ENCODE measurements around the gene DHRS9.
"Not testable (repeated sequence)": the region's sequence is repeated elsewhere in the genome, so short reads cannot be mapped to it uniquely, and the experiment has no call there.

Gene DHRS9

DNA sequence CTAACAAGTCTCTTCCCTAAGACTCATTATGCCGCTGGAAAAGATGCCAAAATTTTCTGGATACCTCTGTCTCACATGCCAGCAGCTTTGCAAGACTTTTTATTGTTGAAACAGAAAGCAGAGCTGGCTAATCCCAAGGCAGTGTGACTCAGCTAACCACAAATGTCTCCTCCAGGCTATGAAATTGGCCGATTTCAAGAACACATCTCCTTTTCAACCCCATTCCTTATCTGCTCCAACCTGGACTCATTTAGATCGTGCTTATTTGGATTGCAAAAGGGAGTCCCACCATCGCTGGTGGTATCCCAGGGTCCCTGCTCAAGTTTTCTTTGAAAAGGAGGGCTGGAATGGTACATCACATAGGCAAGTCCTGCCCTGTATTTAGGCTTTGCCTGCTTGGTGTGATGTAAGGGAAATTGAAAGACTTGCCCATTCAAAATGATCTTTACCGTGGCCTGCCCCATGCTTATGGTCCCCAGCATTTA is 26.3 kb downstream of the DHRS9 start:
- DNase-seq = no peak

- DNase-seq = no peak
Measured at GRCh38 chr2:169104848-169105247, 35.5 kb downstream of the DHRS9 start.

GRCh38 chr2:169105476-169105875 is 36.1 kb downstream of the DHRS9 start:
- DNase-seq = no peak

DNA sequence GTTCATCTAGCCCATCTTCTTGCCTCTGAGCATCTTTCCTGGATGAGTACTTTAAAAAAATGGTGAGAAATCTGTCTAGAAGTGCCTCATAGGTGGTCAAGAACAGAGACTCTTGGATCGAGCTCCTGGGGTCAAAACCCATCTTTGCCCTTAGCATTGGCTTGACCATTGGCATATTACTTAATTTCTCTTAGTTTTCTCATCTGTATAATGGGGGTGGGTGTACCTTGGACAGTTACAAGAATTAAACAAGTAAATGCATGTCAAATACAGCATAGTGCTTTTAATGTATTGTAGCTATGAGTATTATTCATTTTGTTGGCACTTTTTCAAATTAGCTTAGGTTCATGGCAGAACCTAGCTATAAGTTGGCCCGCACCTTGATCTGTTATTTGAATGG is 36.8 kb downstream of the DHRS9 start:
- no peak for DNase-seq

GRCh38 chr2:169106563-169107545 is 37.5 kb downstream of the DHRS9 start:
- DNase-seq = no peak

DNA sequence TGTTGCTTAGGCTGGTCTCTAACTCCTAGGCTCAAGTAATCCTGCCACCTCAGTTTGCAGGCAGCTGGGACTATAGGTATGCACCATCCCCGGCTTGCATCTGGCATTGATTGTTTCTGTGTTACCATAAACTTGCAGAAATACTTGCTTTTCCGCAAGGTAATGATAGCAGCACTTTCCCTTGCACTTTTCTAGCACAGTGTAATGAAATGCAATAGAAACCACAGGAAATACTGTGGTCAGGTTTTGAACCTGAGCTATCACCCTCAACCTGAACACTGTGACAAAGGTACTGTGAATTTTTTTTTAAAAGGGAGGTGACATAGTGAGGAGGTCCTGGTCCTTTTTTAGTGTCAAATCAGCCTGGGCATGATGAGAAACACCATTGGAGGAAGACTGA is 38.3 kb downstream of the DHRS9 start:
- no peak for DNase-seq

GRCh38 chr2:169108099-169108884 is 38.9 kb downstream of the DHRS9 start:
- DNase-seq = no peak

DNA sequence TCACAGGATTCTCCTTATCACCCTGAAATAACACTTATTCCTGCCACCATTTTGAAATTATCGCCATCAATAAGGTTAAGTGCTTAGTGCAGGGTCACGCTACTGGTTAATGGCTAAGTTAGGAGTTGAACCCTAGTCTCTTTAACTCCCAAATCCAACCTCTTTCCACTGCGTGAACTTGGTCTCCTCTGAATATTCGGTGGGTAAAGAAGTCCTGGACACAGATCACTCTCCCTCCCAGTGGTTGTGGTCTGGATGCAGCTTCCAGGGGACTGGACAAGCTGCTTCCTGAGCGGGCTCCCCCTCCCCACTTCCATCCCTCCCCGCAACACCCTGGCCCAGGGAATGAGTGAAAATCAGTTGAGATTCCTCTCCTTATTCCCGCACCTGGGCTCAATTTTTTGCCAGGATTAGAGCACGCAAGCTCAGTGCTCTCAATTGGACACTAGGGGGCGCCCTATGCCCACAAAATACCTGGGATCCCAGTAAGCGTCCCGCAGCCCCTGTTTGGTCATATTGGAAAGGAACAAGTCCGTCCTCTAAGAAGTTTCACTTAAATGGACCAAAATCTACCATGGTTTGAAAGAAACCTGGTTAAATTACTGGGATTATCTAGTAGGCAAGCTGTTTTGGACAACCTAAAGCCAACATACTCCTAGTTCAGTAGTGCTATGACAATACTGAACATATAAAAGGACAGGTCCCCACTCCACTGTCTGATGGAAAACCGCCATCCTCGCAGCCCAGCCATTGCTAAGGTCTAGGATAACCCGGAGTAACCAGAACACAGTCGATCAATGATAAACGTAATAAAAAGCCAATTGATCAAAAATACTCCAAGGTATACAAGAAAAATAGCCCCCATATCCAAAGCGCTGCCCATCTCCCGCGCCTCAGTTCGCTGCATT is 40.4 kb downstream of the DHRS9 start:
- peak; percentile 61 to 65 for DNase-seq

DNA sequence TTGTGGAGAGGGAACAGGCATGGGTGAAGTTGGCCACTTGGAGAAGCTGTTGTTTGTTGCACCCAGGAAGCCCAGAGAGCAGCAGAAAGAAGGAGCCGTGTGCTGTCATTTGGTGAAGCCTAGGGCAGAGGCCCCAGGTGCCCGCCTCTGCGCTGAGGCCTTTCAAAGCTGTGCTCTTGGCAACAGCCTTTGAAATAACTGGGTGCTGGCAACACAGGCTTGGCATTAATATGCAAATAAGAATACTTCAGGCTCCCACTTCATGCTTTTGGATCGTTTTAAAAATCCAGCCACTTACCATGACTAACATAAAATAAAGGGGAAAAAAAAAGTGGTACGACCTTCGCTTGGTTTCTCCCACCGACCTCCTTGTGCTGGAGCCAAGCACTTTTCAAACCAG is 41.1 kb downstream of the DHRS9 start:
- DNase-seq = no peak

GRCh38 chr2:169110916-169111315 is 41.6 kb downstream of the DHRS9 start:
- no peak for DNase-seq

DNA sequence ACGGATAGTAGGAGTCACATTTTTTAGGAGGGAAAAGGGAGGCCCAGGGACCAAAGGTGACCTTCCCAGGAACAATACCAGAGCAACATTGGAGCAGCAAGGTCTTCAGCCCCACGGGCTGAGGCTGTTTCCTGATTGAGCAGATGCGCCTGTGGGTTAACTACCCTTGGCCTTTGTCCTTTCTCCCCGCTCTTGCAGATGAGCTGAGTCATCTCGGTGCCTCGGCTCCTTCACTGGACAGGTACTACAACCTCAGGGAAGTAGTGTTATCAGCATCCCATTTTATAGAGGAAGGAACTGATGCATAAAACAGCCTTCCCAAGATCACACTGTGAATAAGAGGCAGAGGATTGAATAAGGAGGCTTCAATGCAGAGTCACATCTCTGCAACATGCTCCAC is 43.5 kb downstream of the DHRS9 start:
- DNase-seq = no peak

GRCh38 chr2:169114056-169114455 is 44.7 kb downstream of the DHRS9 start:
- DNase-seq = no peak

DNA sequence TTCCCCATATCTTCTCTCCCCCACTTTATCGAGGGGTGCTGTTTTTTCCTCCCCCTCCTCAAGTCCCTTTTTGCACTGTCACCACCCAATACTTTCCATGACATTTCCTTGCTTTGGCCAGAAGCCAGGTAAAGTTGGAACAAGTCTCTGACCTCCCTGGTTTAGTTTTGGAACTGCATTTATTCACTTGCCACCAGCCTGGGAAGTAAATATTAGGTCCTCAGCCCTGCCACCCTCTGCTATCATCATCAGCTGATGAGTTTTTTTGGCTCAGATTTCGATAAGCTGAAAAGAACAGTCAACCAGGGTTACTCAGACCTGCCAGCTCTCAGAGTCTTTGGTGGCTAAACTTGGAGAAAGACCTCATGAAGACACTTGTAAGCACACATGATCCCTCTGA is 47.0 kb downstream of the DHRS9 start:
- no peak for DNase-seq

DNA sequence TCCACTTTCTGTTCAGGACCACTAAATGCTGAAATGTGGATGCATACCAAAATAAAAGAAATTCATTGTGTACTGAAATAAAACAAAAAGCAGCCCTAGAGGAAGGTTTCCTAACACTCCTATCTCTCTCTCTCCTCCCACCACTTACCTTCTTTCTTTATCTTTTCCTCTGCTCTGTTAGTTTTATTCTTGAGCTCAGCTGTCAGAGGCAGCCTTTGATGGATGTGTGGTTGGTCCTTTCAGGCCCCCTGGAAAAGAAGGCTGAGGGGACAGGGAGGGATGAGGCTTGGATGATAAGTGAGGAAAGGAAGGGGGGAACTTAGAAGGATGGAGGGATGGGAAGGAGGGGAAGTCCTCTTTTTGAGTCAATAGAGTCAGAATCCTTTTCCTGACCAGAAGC is 47.6 kb downstream of the DHRS9 start:
- no peak for DNase-seq

DNA sequence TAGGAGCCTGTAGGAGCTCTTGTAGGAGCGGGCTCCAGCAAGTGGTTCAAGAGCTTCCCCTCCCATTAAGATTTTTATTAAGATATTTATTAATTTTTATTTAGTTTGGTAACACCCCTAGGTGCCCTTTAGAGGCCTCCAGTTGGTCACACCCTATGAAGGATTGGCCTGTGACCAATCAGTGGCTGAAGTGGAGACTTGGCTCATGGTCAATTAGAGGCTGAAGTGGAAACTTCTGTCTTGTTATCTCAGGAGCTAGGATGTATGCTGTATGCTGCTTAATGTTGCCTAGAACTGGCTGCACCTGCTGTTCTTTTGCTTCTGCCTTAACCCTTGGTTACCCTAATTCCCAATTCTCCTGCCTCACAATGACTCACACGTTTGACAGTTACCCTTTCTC is 48.7 kb downstream of the DHRS9 start:
- no peak for DNase-seq

DNA sequence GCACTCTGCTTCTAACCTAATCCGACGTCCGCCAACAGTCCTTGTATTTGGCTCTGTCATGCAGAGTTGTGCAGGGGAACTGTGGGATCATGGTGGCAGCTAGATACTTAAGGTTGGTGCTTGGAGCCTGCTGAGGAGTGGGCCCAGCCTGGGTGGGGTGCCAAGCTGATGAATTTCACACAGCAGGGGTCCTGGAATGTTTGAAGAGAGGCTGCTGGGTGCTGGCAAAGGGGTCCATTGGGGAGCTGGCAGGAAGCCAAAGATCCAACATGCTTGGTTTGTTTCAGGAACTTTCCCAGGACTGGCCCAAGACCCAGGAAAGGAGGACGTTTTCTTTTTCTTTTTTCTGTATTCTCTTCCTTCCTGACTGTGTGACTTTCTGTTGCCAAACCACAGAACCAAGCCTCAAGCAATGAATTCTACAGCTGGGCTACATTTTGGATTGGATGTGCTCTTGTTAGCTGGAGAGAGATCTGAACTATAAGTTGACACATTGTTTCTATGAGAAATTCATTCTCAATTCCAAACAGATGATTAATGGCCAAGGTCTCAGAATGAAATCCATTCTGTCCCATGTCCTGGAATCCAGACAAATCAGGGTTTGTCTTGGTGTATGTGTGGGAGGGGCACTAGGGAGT is 49.9 kb downstream of the DHRS9 start:
- no peak for DNase-seq

DNA sequence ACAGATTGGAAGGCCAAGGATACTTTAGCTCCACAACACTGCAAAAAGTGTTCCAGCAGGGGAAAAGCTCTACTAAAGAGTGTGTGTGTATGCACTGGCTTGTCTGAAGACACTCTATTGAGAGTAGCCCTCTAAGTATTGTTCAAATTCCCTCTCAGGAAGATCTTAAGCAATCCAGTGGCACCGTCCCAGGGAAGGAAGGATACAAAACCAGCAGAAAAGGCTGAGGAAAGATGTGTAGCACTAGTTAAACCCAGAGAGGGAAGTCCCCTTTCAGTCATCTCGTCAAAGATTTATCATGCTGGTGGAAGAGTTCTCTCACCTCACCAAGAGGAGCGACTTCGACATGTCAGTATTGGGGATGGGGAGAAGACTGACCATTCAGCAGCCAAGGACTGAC is 50.5 kb downstream of the DHRS9 start:
- no peak for DNase-seq

- no peak for DNase-seq
Measured at GRCh38 chr2:169129703-169130243, 60.4 kb downstream of the DHRS9 start.

- DNase-seq = peak in 1 of 2 experiments; percentile 30
Measured at GRCh38 chr2:169131587-169132512, 62.5 kb downstream of the DHRS9 start.

DNA sequence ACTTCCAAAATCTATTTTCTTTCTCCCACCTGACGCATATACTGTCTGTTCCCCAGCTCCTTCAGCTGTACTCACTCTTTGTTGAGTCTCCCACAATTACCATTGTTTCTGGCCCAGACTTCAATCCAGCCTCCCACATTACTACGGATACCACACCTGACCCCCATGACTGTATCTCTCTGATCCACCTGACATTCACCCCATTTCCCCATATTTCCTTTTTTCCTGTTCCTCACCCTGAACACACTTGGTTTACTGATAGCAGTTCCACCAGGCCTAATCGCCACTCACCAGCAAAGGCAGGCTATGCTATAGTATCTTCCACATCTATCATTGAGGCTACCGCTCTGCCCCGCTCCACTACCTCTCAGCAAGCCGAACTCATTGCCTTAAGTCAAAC is 64.9 kb downstream of the DHRS9 start:
- DNase-seq = not testable (repeated sequence)

- DNase-seq = not testable (repeated sequence)
Measured at GRCh38 chr2:169136428-169136827, 67.1 kb downstream of the DHRS9 start.
